SKM-1 (cell line): ENCODE measurements around the gene ZNF800.

Source experiments
- DNase-seq: peaks from one replicate; lab custom pipeline; 2025; ENCODE audit not compliant: unreplicated experiment; lab: John Stamatoyannopoulos, UW

Gene ZNF800

GRCh38 chr7:127391591-127392181, 822 bp downstream of the ZNF800 start:
- DNase-seq = no peak

DNA sequence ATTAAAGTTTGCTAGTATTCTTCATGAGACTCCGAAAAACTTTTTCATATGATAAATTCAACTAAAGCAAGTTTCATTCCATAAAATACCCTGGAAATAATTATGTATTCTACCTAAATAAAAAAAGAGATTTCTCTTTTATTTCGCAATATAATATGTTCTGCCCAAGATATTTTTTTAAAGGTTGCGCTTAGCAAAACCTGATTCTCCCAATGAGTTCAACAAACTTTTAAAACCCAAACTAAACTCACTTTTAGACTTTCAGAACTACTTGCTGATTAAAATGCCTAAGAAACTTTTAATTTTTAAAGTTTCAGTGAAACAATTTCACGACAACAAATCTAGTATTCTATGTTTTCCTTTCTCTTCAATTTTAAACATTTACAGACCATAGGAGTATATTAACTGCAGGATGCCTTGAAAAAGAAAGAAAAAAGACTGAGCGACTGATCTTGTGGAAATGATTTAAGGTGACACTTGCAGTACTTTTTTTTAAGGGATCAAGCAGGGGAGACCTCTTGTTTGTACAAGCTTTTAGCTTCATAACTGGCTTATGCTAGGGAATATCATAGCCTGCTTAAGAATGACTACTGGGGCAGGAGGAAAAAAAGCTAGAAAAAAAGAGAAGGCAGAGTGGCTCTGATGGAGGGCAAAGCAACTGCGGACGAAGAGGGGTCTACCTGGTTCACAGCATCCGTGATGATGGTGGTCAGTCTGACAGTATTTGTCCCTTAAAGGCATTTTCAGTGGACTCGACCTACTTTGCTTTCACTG, 1.5 kb downstream of the ZNF800 start:
- no peak for DNase-seq

DNA sequence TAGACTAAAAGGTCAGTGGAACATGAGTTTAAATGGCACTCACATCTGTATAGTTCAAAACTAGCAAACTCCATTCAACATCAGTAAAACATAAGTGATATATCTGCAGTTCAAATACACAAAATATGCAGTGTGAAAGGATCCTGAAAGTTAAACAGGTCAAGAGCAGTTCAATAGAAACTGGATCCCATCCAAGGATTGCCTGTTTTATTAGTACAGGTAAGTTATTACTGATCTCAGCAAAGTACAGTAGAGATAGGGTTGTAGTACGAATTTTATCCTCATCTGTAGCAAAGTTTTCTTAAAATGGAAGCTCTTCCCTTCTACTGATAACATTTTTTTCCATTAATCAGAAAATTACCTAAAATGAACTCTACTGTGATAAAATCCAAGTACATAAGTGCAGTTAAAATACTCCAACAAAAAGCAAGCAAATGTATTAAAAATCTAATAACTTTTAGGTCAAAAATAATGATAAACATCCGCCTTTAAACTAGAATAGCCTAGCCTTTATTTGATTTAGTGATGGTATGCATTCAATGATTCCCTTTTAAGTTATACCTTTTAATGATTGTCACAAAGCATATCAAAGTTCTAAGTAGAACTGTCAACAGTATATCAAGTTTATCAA, 2.2 kb downstream of the ZNF800 start:
- DNase-seq = no peak

- no peak for DNase-seq
Observed at GRCh38 chr7:127389321-127389720, 3.2 kb downstream of the ZNF800 start.

DNA sequence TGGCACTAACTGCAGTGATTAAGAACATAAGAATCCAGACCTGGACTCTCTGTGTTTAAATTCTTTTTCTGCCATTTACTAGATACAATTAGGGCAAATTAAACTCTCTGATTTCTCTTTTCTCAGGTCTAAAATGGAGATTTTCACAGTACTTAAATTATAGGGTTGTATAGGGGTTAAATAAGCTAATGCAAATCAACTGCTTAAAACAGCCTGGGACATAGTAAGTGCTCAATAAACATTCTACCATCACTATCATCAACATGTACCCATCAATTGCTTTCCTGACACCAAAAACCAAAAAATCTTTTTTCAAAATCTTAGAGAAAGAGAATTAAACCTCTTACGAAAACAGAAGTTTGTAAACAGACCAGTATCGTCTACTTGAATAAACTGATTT, 4.5 kb downstream of the ZNF800 start:
- no peak for DNase-seq

DNA sequence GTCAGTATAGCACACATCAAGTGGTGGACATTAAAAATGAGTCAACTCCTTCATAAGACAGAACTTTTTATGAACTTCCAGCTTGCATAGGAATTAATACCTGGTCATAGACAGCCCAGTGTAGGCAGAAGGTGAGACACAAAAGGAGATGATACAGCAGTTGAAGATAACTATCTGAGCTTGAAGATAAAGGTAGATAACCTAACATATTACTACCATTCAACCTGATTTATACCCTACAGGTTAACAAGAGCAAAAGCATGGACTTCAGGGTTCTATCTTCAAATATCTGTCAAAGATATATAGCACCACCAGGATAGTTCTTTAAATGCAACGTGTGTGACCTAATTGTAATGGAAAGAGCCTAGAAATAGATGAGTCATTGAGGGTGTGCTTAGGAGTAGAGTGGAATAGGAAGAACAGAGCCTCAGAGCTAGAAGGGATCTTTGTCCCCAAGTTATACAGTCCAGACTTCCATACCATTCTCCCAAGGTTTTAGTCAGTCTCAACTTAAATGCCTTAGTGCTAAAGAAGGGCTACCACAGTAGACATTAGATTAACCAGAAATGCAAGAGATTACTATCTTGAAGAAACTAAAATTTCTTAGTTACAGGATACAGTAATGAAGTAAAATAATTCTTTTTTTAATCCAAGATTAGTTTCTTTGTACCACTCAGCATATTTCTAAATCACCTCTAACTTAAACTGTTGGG, 9.2 kb downstream of the ZNF800 start:
- no peak for DNase-seq

GRCh38 chr7:127382301-127383085, 10.0 kb downstream of the ZNF800 start:
- DNase-seq = no peak

DNA sequence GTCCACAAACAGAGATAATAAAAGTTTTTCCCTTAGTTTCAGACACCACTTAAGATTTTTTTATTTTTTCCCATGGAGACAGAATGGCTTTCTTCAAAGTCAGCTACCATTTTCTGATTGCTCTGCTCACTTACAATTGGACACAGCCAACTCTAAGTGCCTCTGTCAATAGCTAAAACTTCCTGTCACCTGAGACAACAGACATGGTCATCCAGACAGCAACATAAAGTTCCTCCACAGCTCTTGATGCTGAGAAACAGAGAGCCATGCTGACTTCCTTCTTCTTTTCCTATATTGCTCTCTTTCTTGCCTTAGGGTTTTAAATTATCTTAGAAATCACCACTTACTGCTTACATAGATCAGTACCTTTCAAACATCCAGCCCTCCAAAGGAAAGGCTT, 12.0 kb downstream of the ZNF800 start:
- DNase-seq = no peak

DNA sequence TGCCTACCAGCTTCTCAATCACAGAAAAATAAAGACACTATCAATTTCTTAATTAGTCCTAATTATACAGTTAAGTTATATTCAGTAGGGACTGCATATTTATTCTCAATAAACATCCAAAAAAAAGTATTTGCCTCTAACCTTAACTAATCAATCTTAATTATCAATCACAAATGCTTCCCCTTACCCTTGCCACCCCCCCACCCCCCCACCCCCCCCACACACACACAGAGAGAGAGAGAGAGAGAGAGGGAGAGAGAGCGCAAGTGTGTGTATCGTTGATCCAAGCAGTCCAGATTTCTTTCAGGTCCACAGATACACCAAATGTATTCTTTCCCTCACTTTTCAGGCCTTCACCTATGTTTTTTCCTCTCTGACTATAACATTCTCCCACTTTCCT, 12.9 kb downstream of the ZNF800 start:
- DNase-seq = no peak

DNA sequence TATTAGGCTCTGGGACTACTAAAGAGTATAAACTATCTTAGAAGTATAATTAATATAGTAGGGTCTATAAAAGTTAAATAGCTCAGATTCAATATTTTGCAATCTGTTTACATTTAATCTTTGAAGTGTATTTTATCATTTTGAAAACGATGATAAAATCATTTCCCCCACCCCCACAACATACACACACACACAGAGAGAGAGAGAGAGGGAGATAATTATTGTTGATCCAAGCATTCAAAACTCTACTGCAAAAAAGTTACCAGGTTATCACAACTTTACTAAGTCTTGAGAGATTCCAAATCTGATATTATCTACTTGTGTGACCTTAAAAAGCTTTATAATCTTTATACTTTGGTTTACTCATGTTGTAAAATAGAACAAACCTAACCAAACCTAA, 14.0 kb downstream of the ZNF800 start:
- DNase-seq = no peak

DNA sequence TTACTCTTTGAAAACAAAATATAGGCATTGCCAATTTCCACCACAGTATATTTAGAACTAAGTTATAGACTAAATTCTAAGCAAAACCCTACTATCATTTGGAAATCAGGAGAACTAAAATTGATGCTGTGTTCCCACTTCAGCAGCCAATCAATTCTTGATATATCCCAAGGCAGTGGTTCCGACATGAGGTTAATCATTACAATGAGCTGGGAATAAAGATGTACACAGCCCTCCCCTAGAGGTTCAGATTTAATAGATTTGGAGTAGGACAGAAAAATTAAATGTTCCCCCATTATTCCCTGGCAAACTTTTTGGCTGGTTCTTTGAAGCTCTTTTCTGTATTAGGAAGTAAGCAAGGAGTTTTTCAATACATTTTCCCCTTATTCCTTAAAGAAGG, 15.1 kb downstream of the ZNF800 start:
- DNase-seq = no peak

DNA sequence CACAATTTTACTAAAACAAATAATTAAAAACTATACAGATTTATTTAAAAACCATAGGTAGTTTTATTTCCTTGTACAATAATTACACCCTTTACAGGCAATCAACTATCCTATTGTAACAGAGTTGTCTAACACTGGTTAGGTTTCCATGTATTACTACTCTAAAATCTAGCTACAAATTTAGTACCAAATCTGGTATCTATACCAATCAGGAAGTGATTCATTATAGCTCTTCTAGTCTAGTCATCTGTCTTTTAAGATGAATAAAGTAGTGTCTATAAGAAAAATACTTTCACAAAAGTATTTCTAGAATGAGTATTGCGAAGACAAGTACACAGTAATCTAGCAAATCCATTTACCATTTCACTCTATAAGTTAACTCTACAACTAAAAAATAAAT, 16.9 kb downstream of the ZNF800 start:
- no peak for DNase-seq

DNA sequence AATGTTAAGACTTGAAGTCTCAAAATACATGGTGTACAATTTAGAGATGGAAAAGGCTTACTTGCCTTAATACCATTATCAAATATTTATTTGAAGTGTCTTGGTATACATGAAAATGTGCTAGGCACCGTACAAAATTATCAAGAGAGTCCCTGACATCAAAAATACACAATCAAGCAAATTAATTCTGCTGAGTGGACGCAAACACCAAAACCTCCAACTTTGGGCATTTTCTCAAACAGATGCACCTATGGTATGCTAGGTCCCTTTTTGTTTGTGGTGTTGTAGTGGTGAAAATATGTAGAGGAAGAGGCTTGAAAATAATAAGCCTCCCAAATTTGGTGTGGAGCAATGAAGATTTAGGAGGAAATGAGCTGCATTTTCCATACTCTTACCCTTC, 24.8 kb downstream of the ZNF800 start:
- DNase-seq = no peak

- DNase-seq = no peak
Observed at GRCh38 chr7:127366680-127367079, 25.8 kb downstream of the ZNF800 start.

GRCh38 chr7:127365957-127366315, 26.6 kb downstream of the ZNF800 start:
- DNase-seq = no peak

GRCh38 chr7:127365164-127365956, 27.1 kb downstream of the ZNF800 start:
- DNase-seq = no peak

DNA sequence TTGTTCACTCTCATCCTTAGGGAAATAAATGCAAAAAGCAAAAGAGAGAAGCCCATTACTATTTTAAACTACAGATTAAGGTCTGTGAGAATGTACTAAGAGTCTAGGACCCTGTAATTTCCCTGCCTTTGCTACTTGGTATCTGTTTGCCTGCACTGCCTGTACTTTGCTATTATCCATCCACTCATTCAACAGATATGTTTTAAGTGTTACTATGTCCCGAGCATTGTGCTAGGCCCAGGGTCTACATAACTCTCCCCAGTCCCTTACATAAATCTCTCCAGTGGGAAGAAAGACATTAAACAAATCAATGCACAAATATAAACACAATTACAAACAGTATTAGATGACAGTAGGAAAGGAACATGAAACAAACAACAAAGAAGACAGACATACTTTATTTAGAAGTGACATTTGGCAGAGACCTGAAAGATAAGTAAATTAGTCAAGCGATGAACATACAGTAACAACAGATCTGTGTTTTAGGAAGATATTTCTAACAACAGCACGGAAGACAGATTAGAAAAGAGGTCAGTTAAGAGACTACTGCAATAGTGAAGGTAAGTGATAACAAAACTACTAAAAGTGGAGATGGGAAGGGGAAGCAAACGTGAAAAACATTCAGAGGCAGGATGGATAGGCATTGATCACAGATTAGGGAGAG, 30.0 kb downstream of the ZNF800 start:
- no peak for DNase-seq

GRCh38 chr7:127361736-127362135, 30.8 kb downstream of the ZNF800 start:
- no peak for DNase-seq

DNA sequence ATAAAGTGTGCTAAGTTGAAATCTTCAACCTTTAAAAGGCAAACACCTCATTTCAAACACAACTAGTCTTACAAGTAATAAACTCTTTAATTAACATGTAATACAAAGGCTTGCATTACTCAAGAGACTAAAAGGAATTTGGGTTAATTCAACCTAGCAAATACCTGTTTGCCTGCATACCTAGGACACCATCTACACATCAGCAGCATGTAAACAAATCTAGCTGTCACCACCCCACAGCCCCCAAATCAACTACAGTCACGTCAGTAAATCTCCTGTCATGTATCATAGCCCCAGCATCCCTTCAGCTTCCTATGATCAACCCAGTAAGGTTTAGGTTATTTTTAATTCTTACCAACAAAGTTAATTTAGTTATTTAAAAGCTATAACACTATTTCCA, 33.5 kb downstream of the ZNF800 start:
- DNase-seq = no peak

- no peak for DNase-seq
Observed at GRCh38 chr7:127353897-127354296, 38.6 kb downstream of the ZNF800 start.
